GM23338 (cell line): Measurements from ENCODE around the gene PRR33. TPM values are rescaled to one million over a fixed set of nuclear protein-coding genes. Genes with fewer than 3 reads are reported as not detected.

Experiments used
- ATAC-seq: fragments of 200-7000 bp; cut with Tn5 transposase; 3 replicates; pipeline ENCODE4 v1.9.1; 2020
- DNase-seq: peaks from one replicate; pipeline ENCODE4 v3.0.0-alpha.2; 2015; ENCODE audit warnings: low spot score
- H2AFZ ChIP-seq: fragments of 200-600 bp; sonication (generic); 2 replicates; pipeline ENCODE4 v1.8.0; 2016; ENCODE audit warnings: antibody characterized with exemption, mild to moderate bottlenecking, moderate library complexity
- H3F3A ChIP-seq: fragments of 200-600 bp; sonication (generic); replicated peaks from 2 replicates; pipeline ENCODE4 v1.8.0; 2017; ENCODE audit warnings: antibody characterized with exemption, mixed run types, low read depth
- H3K27ac ChIP-seq: fragments of 200-600 bp; sonication (generic); 2 replicates; pipeline ENCODE4 v1.6.1; 2016; ENCODE audit warnings: low read depth
- H3K27me3 ChIP-seq: fragments of 200-600 bp; sonication (generic); 2 replicates; pipeline ENCODE4 v1.8.0; 2016; ENCODE audit warnings: mild to moderate bottlenecking, mixed run types, moderate library complexity; ENCODE audit not compliant: insufficient read depth
- H3K36me3 ChIP-seq: fragments of 200-600 bp; sonication (generic); 2 replicates; pipeline ENCODE4 v1.8.0; 2016; ENCODE audit warnings: mild to moderate bottlenecking; ENCODE audit not compliant: insufficient read depth
- H3K4me1 ChIP-seq: fragments of 200-600 bp; sonication (generic); 2 replicates; pipeline ENCODE4 v1.8.0; 2016; ENCODE audit warnings: mild to moderate bottlenecking, moderate library complexity; ENCODE audit not compliant: insufficient read depth
- H3K4me2 ChIP-seq: fragments of 200-600 bp; sonication (generic); 2 replicates; pipeline ENCODE4 v1.7.1; 2017; ENCODE audit warnings: mixed run types
- H3K4me3 ChIP-seq: fragments of 200-600 bp; sonication (generic); 2 replicates; pipeline ENCODE4 v1.6.1; 2016; ENCODE audit warnings: mixed run types
- H3K79me2 ChIP-seq: fragments of 200-600 bp; sonication (generic); replicated peaks from 2 replicates; pipeline ENCODE4 v1.8.0; 2017; ENCODE audit warnings: mild to moderate bottlenecking; ENCODE audit not compliant: insufficient read depth
- H3K9me2 ChIP-seq: fragments of 200-600 bp; sonication (generic); 2 replicates; pipeline ENCODE4 v1.8.0; 2017; ENCODE audit not compliant: insufficient read depth
- H4K20me1 ChIP-seq: fragments of 200-600 bp; sonication (generic); replicated peaks from 2 replicates; pipeline ENCODE4 v1.8.0; 2017; ENCODE audit warnings: mild to moderate bottlenecking; ENCODE audit not compliant: insufficient read depth
- H3K27ac Mint-ChIP-seq: 2 replicates; pipeline ENCODE4 v1.8.0; 2020; ENCODE audit warnings: inconsistent platforms, mild to moderate bottlenecking, moderate library complexity, mixed read lengths
- H3K27me3 Mint-ChIP-seq: 3 replicates; pipeline ENCODE4 v1.8.0; 2022; ENCODE audit warnings: low read depth, mild to moderate bottlenecking, moderate library complexity, mixed read lengths, inconsistent platforms; ENCODE audit not compliant: insufficient read depth, poor library complexity
- H3K36me3 Mint-ChIP-seq: 3 replicates; pipeline ENCODE4 v1.8.0; 2021; ENCODE audit warnings: low read depth, mild to moderate bottlenecking, inconsistent platforms, moderate library complexity, mixed read lengths
- H3K4me1 Mint-ChIP-seq: 3 replicates; pipeline ENCODE4 v1.8.0; 2020; ENCODE audit warnings: mild to moderate bottlenecking, inconsistent platforms, mixed read lengths
- H3K4me3 Mint-ChIP-seq: 3 replicates; pipeline ENCODE4 v1.8.0; 2021; ENCODE audit warnings: moderate library complexity, mild to moderate bottlenecking, inconsistent platforms, mixed read lengths
- H3K9me3 Mint-ChIP-seq: 3 replicates; pipeline ENCODE4 v1.8.0; 2020; ENCODE audit warnings: moderate library complexity, mild to moderate bottlenecking, inconsistent platforms, mixed read lengths
- EZH2 ChIP-seq: fragments of 200-600 bp; sonication (generic); IDR thresholded peaks from one replicate; pipeline ENCODE4 v1.8.0; 2017; ENCODE audit warnings: antibody characterized with exemption, mild to moderate bottlenecking, low read depth; ENCODE audit not compliant: unreplicated experiment
- EZH2phosphoT487 ChIP-seq: fragments of 200-600 bp; sonication (generic); IDR thresholded peaks from one replicate; pipeline ENCODE4 v1.8.1; 2018; ENCODE audit warnings: antibody characterized with exemption; ENCODE audit not compliant: unreplicated experiment
- JUNB ChIP-seq: IDR thresholded peaks from one replicate; pipeline ENCODE4 v1.6.1; 2016; ENCODE audit warnings: antibody characterized with exemption; ENCODE audit not compliant: unreplicated experiment
- NANOG ChIP-seq: IDR thresholded peaks from 2 replicates; pipeline ENCODE4 v1.6.1; 2016; ENCODE audit warnings: antibody characterized with exemption, borderline replicate concordance
- ZNF331 ChIP-seq: fragments of 250-450 bp; sonication (Bioruptor Pico); IDR thresholded peaks from 2 replicates; pipeline ENCODE4 v1.5.0; 2020; ENCODE audit warnings: low read depth, mild to moderate bottlenecking, moderate library complexity
- ZNF462 ChIP-seq: fragments of 250-450 bp; sonication (Bioruptor Pico); IDR thresholded peaks from 2 replicates; pipeline ENCODE4 v1.5.0; 2020; ENCODE audit warnings: mild to moderate bottlenecking, moderate library complexity
- polyA plus RNA-seq: library from polyadenylated mRNA; unstranded; fragments of >200 nt; fragmentation: Nextera tagmentation; extraction: Ambion mirVana; gene quantifications from 2 replicates; pipeline ENCODE4 v1.2.1, GENCODE V29; 2016
- total RNA-seq: library from RNA; depleted of rRNA; stranded (reverse); fragments of >200 nt; shearing (Covaris generic); gene quantifications from 2 replicates; pipeline ENCODE4 v1.2.3, GENCODE V29; 2014

The PRR33 gene
- total and polyA plus RNA-seq, 2 experiments from 2014 or later, result not detected

- no peak for TF ChIP-seq ZNF462 (CRISPR knock-in tag)
Measured at GRCh38 chr11:1939006-1939625, 47.4 kb upstream of the PRR33 start (continued).

GRCh38 chr11:1938343-1939005, 46.8 kb upstream of the PRR33 start:
- Histone ChIP-seq H3K4me3 (no peak overlapping the region), H3K27me3 (no peaks in the 10 kb centered on the region), H3F3A (no peaks in the 10 kb centered on the region), H3K79me2 (no peaks in the 10 kb centered on the region), H3K4me1 (no peaks in the 10 kb centered on the region), H3K9me2 (no peaks in the 10 kb centered on the region), H3K27ac (no peak overlapping the region), H3K4me2 (no peak overlapping the region), H3K36me3 (no peaks in the 10 kb centered on the region), H2AFZ (no peak overlapping the region), H4K20me1 (no peaks in the 10 kb centered on the region)
- ATAC-seq (no peak), DNase-seq (no peak)
- Mint-ChIP-seq H3K27me3 (peaks cover 11% of the 10 kb centered on the region), H3K36me3 (no peaks in the 10 kb centered on the region), H3K4me1 (peaks cover 3% of the 10 kb centered on the region), H3K27ac (no peak overlapping the region), H3K4me3 (no peak overlapping the region), H3K9me3 (no peaks in the 10 kb centered on the region)
- TF ChIP-seq EZH2 (no peak), ZNF462 (CRISPR knock-in tag) (no peak), EZH2phosphoT487 (no peak), NANOG (no peak), JUNB (no peak), ZNF331 (no peak)
